GM12892 (cell line): Measurements from ENCODE around the gene TBL1X.
A peak's percentile ranks its signal among the peaks of the same experiment; 100 is the strongest.

Source experiments
- DNase-seq: peaks from one replicate; pipeline ENCODE4 v3.0.0; 2011; ENCODE audit not compliant: insufficient read length
- FAIRE-seq: peaks from 2 replicates; lab custom pipeline; 2011; peaks lifted over from hg19 to GRCh38; lab: Jason Lieb, UNC
- POLR2A ChIP-seq: IDR thresholded peaks from 2 replicates; pipeline ENCODE4 v1.6.1; 2011; ENCODE audit warnings: low read depth, low read length, control low read depth
- POLR2AphosphoS5 ChIP-seq: IDR thresholded peaks from 2 replicates; pipeline ENCODE4 v1.6.1; 2011; ENCODE audit warnings: low read depth, low read length, control low read depth
- TAF1 ChIP-seq: IDR thresholded peaks from 2 replicates; pipeline ENCODE4 v1.6.1; 2011; ENCODE audit warnings: low read depth, mild to moderate bottlenecking, control low read depth, low read length, borderline replicate concordance

Gene TBL1X

GRCh38 chrX:9578083-9578779 is 113.4 kb downstream of the TBL1X start:
- no peak for TF ChIP-seq POLR2AphosphoS5
- TF ChIP-seq TAF1 = no peak
- no peak for TF ChIP-seq POLR2A
- FAIRE-seq (peak; percentile 48), DNase-seq (no peak)

GRCh38 chrX:9581771-9582385 is 117.0 kb downstream of the TBL1X start:
- FAIRE-seq (peak; percentile 30), DNase-seq (no peak)

GRCh38 chrX:9582956-9583355 is 118.1 kb downstream of the TBL1X start:
- FAIRE-seq = peak; percentile 42
- no peak for TF ChIP-seq POLR2AphosphoS5
- no peak for TF ChIP-seq POLR2A
- no peak for TF ChIP-seq TAF1
- DNase-seq = no peak

More at GRCh38 chrX:9581771-9582385, 117.0 kb downstream of the TBL1X start:
- TF ChIP-seq TAF1 (no peak), POLR2A (no peak), POLR2AphosphoS5 (no peak)

- DNase-seq (no peak), FAIRE-seq (peak; percentile 77)
- TF ChIP-seq TAF1 = no peak
- no peak for TF ChIP-seq POLR2A
- no peak for TF ChIP-seq POLR2AphosphoS5
These were observed 122.1 kb downstream of the TBL1X start for GRCh38 chrX:9586992-9587392.

GRCh38 chrX:9587642-9588041 is 122.8 kb downstream of the TBL1X start:
- TF ChIP-seq POLR2A (no peak), POLR2AphosphoS5 (no peak), TAF1 (no peak)
- DNase-seq = no peak
- FAIRE-seq = peak; percentile 71

- FAIRE-seq (no peak), DNase-seq (no peak)
- TF ChIP-seq POLR2A (no peak), TAF1 (no peak), POLR2AphosphoS5 (no peak)
These were observed 126.6 kb downstream of the TBL1X start for GRCh38 chrX:9591496-9591895.

- DNase-seq (no peak), FAIRE-seq (peak; percentile 51)
- no peak for TF ChIP-seq POLR2A
- TF ChIP-seq TAF1 = no peak
- TF ChIP-seq POLR2AphosphoS5 = no peak
These were observed 128.9 kb downstream of the TBL1X start for GRCh38 chrX:9593756-9594155.

GRCh38 chrX:9595174-9595573 is 130.3 kb downstream of the TBL1X start:
- FAIRE-seq = no peak
- no peak for DNase-seq
- TF ChIP-seq TAF1 (no peak), POLR2A (no peak), POLR2AphosphoS5 (no peak)

GRCh38 chrX:9596837-9597236 is 132.0 kb downstream of the TBL1X start:
- DNase-seq = no peak
- TF ChIP-seq TAF1 (no peak), POLR2A (no peak), POLR2AphosphoS5 (no peak)
- FAIRE-seq = no peak

GRCh38 chrX:9597361-9598035 is 132.6 kb downstream of the TBL1X start:
- no peak for TF ChIP-seq POLR2A
- no peak for TF ChIP-seq TAF1
- TF ChIP-seq POLR2AphosphoS5 = no peak
- DNase-seq (no peak), FAIRE-seq (no peak)

- DNase-seq (no peak), FAIRE-seq (no peak)
- no peak for TF ChIP-seq POLR2AphosphoS5
- TF ChIP-seq TAF1 = no peak
- TF ChIP-seq POLR2A = no peak
These were observed 133.5 kb downstream of the TBL1X start for GRCh38 chrX:9598344-9598743.
